Activated T-helper 9 cell treated with anti-CD3 and anti-CD28 coated beads, Interleukin-2, amount 50 U/mL, for 16 hours (primary cell): ENCODE results near the gene PLCB1.
"Not testable (repeated sequence)": the region's sequence is repeated elsewhere in the genome, so short reads cannot be mapped to it uniquely, and the experiment has no call there.

ENCODE experiments used
- DNase-seq: peaks from one replicate; pipeline ENCODE4 v3.0.0-alpha.2; 2020; ENCODE audit warnings: low read depth

Gene PLCB1

DNA sequence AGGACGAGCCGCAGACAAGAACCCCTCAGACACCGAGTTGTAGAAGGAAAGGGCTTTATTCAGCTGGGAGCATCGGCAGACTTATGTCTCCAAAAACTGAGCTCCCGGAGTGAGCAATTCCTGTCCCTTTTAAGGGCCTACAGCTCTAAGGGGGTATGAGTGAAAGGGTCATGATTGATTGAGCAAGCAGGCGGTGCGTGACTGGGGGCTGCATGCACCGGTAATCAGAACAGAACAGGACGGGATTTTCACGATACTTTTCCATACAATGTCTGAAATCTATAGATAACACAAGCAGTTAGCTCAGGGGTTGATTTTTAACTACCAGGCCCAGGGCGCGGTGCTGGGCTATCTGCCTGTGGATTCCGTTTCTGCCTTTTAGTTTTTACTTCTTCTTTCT is 710.5 kb downstream of the PLCB1 start:
- no peak for DNase-seq

DNA sequence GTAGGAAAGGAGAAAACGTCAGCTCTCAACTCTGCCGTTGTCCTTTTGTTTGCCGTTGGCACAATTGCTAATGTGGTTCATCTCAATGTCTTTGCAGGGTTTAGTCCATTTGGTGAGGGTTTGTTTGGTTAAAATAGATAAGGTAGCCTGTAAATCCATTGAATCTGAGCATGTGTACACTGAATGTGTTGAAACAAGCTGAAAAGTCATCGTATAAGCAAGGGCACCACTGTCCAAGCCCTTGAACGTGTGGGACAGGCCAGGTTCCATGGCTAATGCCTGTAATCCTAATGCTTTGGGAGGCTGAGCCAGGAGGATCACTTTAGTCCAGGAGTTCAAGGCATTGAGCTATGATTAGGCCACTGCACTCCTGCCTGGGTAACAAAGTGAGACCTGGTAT is 712.1 kb downstream of the PLCB1 start:
- no peak for DNase-seq

DNA sequence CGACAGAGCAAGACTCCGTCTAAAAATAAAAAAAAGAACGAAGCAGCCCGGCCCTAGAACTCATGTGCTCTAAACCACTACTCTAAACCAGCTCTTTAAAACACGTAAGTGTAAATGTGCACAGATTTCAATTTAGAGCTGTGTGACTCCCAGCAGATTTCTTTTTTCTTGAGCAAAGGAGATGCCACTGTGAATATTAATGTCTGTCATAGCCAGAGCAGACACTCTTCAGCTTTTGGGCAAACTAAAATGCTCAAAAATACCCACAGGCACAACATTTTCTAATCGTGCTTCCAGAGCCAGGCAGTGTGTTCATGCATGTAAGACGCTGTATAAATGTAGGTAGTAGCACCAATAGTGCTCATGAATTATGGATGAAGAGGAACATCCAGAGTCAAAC is 717.9 kb downstream of the PLCB1 start:
- DNase-seq: no peak

DNA sequence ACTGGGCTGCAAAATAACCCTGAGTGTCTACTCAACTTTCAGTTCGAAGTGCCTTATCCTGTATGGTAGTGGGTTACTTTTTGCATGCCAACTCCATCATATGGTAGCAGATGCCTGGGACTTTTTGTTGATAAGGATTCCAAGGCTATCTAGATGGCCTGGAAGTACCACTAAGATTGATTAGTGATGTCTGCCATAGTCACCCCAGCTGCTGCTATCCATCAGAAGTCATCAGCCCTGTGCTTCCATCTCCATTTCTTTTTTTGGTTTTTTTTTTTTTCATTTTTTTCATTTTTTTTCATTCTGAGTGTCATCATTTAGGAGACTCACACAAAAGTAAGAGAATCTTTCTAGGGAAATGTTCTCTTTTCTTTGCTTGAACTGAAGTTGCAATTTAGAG is 719.4 kb downstream of the PLCB1 start:
- DNase-seq: no peak

DNA sequence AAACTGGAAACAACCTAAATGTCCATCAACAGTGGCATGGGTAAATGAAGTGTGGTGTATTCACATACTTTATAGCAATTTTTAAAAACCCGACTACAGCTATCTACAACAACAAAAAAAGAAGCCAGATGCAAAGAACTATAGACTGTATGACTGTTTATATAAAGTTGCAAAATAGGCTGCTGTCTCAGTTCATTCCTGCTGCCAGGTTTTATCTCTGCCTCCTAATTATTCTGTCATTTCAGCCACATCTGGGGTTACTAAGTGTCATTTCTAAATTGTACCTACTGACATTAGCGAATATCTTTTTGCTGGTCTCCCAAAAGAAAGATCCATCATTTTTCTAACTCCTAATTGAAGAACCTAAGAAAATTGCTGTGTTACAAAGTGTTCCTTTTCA is 719.9 kb downstream of the PLCB1 start:
- DNase-seq: not testable (repeated sequence)

- DNase-seq: not testable (repeated sequence)
Measured at GRCh38 chr20:8853211-8853610, 721.1 kb downstream of the PLCB1 start.

- no peak for DNase-seq
Measured at GRCh38 chr20:8853805-8854338, 721.8 kb downstream of the PLCB1 start.

DNA sequence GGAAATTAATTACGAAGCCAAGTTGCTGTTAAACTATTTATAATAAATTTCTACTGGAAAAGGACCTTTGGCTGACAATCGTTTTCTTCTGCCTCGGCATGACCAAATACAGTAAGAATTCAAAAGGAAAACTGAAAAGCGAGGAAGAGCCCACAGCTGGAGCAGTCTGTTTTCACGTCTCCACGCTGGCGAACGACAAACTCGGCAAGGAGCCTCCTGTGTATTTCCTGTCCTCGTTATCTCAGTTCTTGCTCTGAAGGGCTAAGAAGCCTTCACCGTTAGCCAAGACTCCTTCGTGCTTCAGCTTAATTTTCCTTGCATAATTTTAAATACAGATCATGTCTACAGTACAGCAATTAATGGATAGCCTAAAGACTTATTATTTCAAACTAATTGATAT is 722.5 kb downstream of the PLCB1 start:
- no peak for DNase-seq

- DNase-seq: no peak
Measured at GRCh38 chr20:8855315-8855714, 723.2 kb downstream of the PLCB1 start.

DNA sequence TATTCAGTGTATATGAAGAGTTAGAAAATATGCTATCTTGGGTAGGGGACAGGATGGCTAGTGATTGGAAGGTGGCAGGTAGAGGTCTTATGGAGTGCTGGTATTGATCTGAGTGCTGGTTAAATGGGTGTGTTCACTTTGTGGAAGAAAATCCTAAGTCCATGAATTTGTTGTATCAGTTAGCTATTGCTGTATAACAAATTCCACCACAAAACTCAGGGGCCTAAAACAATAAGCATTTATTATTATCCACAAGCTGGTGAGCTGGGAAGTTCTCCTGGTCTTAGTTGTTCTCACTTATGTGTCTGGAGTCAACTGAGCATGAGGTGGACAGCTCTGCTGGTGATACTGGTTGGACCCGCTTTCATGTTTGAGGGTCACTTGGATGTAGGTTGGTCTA is 724.6 kb downstream of the PLCB1 start:
- DNase-seq: no peak

DNA sequence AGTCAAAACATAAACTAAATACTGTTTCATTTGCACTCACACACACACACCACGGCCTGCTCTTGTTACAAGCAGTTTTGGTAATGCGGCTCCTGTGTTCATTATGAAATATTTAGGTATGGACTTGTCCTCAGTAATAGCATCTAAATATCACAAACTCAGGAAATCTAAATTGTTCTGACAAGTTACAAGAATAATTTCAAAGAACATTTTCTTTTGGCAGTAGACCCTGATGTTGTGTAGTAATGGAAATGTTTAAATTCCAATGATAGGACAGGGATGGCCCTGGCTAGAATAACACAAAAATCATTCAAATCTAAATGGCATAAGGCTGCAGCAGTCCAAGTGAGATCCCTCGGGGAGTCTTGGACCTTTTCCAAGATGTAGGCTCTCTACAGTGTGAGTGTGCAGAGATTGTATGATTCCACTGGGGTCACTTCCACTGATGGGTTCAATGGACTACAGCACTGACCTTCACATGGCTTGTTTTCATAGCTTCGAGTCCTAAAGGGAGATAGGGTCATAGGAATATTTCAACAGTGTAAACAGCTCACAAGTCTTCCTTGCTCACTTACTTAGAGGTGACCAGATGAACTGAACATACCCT is 726.2 kb downstream of the PLCB1 start:
- no peak for DNase-seq

- DNase-seq: no peak
Measured at GRCh38 chr20:8860011-8860495, 728.0 kb downstream of the PLCB1 start.

DNA sequence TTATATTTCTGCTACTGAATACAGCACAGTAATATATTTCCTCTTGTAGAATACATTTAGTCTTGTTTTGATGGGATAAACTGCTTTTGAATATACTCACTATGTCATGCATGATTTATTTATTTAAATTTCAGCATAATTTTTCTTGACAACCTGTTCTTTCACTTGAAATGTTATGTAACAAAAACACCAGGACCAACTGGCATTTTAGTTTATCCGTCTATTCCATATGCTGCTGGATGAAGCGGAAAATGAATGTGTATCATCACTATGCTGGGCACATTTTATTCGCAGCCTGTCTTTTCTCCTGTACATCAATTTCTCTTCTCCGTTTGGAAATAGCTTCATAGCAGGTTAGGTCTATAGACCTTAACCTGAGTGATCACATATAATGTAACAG is 730.0 kb downstream of the PLCB1 start:
- DNase-seq: no peak

GRCh38 chr20:8865636-8866035 is 733.6 kb downstream of the PLCB1 start:
- no peak for DNase-seq

DNA sequence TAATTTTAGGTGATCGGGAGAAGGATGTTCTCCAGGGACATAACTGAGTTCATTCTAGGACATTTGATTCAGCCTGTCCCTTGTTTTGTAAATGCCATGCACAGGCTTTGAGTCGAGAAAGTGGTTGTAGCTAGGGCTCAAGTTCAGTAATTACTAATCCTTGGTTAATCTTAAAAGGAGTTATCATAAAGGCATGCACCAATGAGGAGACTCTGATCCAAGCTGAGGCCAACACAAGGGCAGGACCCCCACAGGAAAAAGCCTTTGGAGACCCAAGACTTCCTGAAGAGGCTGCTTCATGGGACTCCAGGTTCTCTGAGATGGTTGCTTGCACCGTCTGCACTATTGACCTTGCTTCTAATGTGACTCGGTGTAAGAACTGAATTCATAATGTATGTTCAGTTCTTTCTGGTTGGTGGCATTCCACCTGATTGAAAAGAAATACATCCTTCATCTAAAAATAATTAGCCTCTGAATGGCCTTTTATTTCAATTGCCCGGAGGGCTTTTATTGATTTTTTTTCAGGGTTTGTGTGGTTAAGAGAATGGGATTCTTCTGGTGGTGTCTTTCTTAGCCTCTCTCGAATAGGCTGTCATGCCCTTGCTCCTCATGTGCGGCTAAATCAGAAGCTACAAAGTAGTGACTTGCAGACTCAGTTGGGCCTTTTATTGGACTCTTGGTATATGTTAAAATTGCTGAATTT is 735.1 kb downstream of the PLCB1 start:
- no peak for DNase-seq

- DNase-seq: no peak
Measured at GRCh38 chr20:8870652-8871051, 738.6 kb downstream of the PLCB1 start.

DNA sequence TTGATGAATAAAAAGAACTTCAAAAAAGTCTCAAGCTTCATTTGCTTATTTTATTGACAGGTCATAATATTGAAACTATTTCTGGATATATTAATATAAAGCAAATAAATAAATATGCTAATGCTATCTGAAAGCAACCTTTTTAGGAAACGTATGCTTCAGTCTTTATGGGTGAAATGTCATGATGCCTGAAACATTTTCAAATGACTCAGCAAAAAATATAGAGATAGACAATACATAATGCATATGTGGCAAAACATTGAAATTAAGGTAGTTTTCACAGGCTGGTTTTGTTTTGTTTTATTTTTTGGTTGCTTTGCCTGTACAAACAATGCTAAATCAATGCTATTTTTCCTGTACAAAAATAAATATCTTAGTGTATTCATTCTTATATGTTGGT is 742.4 kb downstream of the PLCB1 start:
- no peak for DNase-seq

DNA sequence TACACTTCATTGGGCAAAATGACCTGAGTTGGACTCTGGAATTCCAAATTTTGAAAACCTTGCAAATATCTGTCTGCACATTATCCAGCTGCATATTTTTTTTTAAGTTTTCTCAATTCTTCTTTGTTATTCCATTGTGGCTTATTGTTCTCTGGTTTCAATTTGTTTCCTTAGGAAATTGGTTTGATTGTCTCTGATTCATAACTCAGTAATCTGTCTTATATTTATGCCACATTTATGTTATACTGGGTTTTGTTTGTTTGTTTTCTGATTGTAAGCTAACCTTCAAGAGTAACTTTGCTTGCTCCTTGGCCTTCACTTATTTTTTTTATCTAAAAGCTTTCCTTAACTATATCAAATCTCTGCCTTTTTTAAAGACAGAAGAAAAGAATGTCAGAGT is 743.5 kb downstream of the PLCB1 start:
- DNase-seq: no peak

- DNase-seq: no peak
Measured at GRCh38 chr20:8876366-8876765, 744.3 kb downstream of the PLCB1 start.

DNA sequence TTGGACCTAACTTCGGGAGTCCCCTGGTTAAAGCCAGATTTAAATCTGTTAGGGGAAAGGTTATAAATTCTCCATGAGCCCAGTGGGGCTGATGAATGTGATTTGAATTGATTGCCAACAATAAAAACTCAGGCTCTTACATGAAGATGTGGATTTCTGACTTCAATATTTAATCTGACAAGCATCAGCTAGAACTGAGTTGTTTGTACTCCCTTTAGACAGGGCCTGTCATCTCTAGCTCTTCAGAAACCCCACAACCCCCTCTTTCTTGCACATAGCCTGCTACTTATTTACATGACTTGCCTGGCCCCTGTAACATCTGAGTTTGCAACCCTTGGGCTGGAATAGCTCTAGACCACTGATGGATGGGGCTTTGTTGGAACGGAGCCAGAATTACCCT is 745.2 kb downstream of the PLCB1 start:
- no peak for DNase-seq

GRCh38 chr20:8879669-8880068 is 747.6 kb downstream of the PLCB1 start:
- no peak for DNase-seq

DNA sequence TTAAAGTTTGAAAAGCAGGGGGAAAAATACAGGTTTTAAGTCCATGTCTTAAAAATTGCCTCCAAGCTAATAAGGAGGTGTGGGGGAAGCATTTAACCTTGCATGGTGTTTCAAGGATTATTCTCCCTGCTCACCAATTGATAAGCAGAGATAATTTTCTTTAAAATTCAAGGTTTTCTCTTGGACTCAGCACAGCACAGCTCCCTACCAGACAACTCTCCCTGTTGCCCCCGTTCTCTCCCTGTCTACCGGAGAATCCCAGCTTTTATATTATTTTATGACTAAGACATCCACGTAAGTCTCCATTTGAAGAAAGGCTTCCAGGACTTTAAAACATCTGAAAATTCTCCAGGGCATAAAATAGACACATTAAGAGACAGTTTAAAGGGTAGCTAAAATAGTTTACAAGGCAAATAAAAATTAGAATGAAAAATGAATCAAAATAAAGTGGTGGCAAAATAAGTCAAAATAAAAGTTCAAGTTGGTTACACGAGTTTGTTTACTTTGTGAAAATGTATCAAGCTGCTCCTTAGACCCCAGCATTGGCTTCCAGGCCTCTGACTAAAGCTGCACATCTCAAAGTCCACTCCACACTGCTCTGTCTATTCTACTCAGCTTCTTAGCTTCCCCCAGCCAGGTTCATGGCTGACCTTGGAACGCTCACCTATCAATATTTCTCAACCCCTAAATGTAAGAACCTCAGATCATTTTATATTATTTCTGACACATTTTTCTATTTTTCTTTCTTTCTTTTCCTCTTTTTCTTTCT is 748.2 kb downstream of the PLCB1 start:
- DNase-seq: no peak

GRCh38 chr20:8891039-8891438 is 759.0 kb downstream of the PLCB1 start:
- DNase-seq: no peak
